Tibial nerve (tissue), 4 donors: ENCODE measurements around the gene MGAT4D.

ENCODE experiments used
- CTCF ChIP-seq, 5 experiments: fragments of 200-600 bp in 3 of 5; fragments of 450-650 bp in 2 of 5; sonication (generic) in 3 of 5; IDR thresholded peaks; one replicate each; pipeline ENCODE4 v1.5.1; 2016 to 2019; ENCODE audit warnings: antibody characterized with exemption in 5 of 5, mild to moderate bottlenecking in 3 of 5, moderate library complexity in 2 of 5
- EP300 ChIP-seq, 2 donors: sonication (generic); formaldehyde crosslinking; IDR thresholded peaks; one replicate each; pipeline ENCODE4 v1.6.1; 2017; ENCODE audit warnings: antibody characterized with exemption in 2 of 2, mild to moderate bottlenecking in 1 of 2

DNA sequence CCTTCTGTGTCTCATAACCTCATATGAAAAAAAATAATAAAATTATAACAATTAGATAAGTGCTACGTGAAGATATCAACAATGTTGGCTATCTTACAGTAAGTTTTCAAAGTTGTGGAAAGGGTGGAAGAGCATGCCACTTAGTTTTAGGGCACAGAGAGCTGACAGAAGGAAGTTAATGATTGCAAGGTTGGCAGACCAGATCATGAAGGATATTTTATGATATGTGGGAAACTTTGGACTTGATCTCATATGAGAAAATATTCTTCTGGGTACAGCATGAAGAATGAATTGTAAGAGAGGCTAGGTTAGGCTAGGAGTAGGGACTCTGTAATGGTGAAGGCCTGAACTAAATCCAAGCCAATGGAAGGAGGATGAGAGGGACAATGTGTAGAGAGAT lies 34.5 kb downstream of the MGAT4D start:
- TF ChIP-seq CTCF (IDR thresholded peaks at IDR 0.05) (no peak), EP300 (IDR thresholded peaks at IDR 0.05) (no peak)
